ENCODE results near the gene HMGN1.
"Not testable (repeated sequence)": the region's sequence is repeated elsewhere in the genome, so short reads cannot be mapped to it uniquely, and the experiment has no call there.

HMGN1 gene

DNA sequence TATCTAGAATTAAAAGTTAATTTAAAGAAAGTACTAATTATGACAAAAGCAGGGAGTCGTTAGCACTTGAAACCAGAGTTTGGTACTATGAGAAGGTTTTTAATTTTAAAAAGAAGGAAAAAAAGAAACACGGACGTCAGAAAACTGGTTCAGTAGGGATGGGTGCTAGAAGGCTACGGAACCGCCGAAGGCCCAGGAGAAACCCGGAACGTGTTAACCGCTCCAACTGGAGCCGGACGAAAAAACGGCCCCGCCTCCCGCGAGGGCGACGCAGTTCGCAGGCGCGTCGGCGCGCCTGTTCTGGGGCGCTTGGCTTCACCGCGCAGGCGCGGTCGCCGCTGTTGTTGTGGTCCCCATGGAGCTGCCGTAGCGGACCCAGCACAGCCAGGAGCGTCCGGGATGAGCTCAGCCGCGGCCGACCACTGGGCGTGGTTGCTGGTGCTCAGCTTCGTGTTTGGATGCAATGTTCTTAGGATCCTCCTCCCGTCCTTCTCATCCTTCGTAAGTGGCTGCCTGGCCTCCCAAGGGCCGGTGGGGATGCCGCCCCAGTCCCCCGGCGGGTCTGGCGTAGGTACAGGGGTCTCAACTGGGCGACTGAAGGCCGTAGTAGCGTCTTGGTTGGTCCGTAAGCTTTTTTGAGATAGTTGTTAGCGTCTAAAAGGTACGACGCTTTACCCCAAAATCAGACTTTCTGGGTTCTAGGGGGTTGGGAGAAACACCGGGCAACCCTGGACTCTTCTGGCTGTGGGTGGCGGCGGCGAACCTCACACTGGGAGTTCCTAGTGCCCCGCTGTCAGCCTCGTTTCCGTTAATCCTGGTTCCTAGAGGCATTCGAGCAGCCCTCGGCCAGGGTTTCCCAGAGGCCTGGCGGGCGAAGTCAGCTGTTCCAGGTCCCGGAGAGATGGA, 31.4 kb upstream of the HMGN1 start:
- Histone ChIP-seq H3K4me3 (peak overlapping the region; percentile 80), H3K27ac (peak overlapping the region; percentile 89 to 94)
- TF ChIP-seq, protein P1, sequence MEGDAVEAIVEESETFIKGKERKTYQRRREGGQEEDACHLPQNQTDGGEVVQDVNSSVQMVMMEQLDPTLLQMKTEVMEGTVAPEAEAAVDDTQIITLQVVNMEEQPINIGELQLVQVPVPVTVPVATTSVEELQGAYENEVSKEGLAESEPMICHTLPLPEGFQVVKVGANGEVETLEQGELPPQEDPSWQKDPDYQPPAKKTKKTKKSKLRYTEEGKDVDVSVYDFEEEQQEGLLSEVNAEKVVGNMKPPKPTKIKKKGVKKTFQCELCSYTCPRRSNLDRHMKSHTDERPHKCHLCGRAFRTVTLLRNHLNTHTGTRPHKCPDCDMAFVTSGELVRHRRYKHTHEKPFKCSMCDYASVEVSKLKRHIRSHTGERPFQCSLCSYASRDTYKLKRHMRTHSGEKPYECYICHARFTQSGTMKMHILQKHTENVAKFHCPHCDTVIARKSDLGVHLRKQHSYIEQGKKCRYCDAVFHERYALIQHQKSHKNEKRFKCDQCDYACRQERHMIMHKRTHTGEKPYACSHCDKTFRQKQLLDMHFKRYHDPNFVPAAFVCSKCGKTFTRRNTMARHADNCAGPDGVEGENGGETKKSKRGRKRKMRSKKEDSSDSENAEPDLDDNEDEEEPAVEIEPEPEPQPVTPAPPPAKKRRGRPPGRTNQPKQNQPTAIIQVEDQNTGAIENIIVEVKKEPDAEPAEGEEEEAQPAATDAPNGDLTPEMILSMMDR (IDR thresholded peaks at IDR 0.05) = no peak
- peak; percentile 97 for DNase-seq (ENCODE audit: low spot score)

DNA sequence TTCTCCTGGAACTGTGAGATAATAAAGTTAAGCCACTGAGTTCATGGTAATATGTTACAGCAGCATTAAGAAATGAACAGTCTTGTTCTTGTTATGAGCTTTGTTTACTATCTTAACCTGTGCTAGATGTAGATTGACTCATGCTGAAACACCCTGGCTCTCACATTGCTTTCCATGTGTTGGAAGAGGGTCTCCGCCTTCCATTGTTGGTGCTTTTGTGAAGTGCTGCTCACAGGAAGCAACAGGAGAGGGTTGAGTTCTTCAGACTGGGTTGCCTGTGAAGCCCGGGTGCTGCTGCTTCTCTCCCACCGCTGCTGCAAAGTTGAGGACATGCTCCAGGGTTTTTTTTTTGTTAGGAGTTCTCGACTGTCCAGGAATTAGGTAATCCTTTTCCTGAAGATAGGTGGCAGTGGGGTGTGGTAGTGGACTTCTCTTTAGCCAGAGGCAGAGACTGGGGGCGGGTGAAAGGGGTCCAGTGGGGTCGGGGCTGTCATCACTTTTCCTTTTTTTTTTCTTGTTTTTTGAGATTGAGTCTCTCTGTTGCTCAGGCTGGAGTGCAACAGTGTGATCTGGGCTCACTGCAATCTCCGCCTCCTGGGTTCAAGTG, 28.7 kb upstream of the HMGN1 start:
- Histone ChIP-seq H3K4me3 (no peak overlapping the region), H3K27ac (no peak overlapping the region)
- TF ChIP-seq, protein P1 (IDR thresholded peaks at IDR 0.05) = no peak
- no peak for DNase-seq (ENCODE audit: low spot score)

DNA sequence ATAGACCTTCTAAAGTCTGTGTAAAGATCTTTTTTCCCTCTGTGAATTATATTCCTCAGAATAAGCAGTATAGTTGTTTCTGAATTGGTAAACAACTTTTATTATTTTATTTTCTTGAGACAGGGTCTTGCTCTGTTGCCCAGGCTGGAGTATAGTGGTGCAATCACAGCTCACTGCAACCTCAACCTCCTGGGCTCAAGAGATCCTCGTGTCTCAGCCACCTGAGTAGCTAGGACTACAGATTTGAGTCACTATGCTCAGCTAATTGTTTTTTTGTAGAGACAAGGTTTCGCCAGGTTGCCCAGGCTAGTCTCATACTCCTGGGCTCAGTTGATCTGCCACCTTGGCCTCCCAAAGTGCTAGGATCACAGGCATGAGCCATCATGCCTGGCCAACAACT, 26.6 kb upstream of the HMGN1 start:
- H3K27ac ChIP-seq = no peak overlapping the region
- no peak overlapping the region for H3K4me3 ChIP-seq
- DNase-seq (ENCODE audit: low spot score) = no peak
- TF ChIP-seq, protein P1 (IDR thresholded peaks at IDR 0.05) = no peak

DNA sequence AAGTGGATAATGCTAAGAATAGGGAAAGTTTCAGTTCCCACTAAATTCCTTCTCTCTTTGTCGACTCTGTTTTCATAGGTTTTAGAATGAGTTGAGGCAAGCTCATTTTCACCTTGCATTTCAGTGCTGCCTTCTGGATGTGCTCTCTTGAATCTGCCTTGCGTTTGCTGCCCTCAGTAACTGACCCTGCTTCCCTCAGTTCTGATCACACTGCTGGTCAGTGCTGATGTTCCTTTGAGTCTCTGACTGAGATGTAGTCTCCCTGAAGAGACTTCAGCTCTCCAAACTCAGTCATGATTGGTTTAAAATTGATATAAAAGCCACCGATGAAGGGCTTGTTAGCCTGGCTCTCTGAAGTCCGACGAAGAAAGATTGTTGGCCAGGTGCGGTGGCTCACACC, 25.2 kb upstream of the HMGN1 start:
- TF ChIP-seq, protein P1 (IDR thresholded peaks at IDR 0.05) = no peak
- H3K27ac ChIP-seq = no peak overlapping the region

DNA sequence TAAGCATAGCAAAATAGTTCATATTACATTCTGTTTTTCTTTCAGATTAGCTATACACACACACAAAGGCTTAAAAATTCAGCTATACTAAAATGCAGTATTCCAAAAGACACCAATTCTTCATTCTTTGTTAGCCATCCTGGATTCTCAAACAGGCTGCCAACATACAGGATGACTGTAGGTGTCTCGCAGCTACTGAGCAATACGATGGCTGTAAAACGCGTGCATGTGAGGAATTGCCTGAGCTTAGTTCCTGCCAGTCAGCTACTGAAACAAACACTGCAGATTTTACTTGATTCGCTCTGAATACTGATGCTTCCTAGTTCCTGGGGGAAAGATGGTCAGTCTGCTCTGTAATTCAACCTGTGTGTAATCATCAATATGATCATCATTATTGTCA, 24.7 kb upstream of the HMGN1 start:
- no peak for DNase-seq (ENCODE audit: low spot score)
- H3K4me3 ChIP-seq = no peak overlapping the region

More for the DNA sequence above, 25.2 kb upstream of the HMGN1 start:
- no peak overlapping the region for H3K4me3 ChIP-seq
- DNase-seq (ENCODE audit: low spot score) = no peak

DNA sequence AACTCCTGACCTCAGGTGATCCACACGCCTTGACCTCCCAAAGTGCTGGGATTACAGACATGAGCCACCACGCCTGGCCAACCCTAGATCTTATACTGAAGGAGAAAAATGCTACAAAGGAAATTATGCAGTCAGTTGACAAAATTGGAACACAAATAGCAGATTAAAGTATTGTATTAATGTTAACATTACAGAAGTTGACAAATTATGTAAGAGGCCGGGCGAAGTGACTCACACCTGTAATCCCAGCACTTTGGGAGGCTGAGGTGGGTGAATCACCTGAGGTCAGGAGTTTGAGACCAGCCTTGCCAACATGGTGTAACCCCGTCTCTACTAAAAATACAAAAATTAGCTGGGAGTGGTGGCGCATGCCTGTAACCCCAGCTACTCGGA, 21.0 kb upstream of the HMGN1 start:
- DNase-seq (ENCODE audit: low spot score); H3K4me3 ChIP-seq; H3K27ac ChIP-seq: not testable (repeated sequence)

More for the DNA sequence above, 24.7 kb upstream of the HMGN1 start:
- TF ChIP-seq, protein P1 (IDR thresholded peaks at IDR 0.05) = no peak
- H3K27ac ChIP-seq = no peak overlapping the region

DNA sequence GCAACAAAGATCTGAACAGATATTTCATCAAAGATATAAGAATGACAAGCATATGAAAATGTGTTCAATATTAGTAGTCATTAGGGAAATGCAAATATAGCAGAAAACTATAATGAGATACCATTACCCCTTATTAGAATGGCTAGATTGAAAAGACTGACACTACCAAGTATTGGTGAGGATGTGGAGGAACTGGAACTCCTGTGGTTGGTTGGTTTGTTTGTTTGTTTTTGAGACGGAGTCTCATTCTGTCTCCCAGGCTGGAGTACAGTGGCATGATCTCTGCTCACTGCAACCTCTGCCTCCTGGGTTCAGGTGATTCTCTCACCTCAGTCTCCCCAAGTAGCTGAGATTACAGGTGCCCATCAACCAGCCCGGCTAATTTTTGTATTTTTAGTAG, 18.9 kb upstream of the HMGN1 start:
- Histone ChIP-seq H3K27ac (no peak overlapping the region), H3K4me3 (no peak overlapping the region)
- no peak for DNase-seq (ENCODE audit: low spot score)
- TF ChIP-seq, protein P1 (IDR thresholded peaks at IDR 0.05) = no peak

All from coronary artery (tissue), 2 donors.